ENCODE measurements around the gene RNF126.
"Not testable (repeated sequence)": the region's sequence is repeated elsewhere in the genome, so short reads cannot be mapped to it uniquely, and the experiment has no call there.

RNF126 gene

DNA sequence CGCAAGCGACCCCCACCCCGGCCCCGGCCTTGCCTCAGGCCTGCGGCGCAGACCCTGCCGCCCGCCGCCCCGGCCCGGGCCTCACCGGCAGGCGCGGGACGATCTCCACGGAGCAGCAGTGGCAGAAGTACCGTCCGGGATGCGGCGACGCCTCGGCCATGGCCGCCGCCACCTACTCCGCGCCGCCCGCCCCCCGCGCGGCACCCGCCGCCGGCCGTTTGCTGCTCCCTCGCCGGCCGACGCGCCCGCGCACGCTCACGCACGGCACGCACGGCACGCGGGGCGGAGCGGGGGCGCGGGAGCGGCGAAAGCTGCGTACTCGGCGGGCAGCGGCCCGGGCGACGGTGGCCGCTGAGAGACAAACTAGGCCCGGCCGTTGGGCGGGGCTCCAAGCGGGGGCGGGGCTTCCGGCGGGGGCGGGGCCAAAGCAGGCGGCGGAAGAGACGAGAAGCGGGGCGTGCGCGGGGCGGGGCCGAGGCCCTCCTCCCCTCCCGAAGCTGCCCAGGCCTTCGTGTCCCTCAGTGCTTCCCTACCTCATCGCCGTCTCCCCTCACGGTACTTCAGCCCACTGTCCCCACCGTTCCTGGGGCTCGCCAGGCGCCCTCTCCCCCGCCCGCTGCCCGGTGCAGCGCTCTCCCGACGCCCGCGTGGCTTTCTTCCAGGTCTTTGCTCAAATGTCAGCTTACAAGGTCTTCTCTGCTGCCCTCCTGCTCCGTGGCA, at the start of gene RNF126:
Gene RNF126 (minus strand): TSS at position 253 of the 720 bp plus-strand sequence. CDS start 93 bp downstream, at position 160.
- in situ Hi-C loops (cut with MboI; ENCODE audit: low sequenced_read_pairs): no loop called here
- peaks cover 12% of the 10 kb centered on the region for H3K4me1 ChIP-seq
- peak; percentile 87 to 96 for DNase-seq (ENCODE audit: low spot score in 2 of 2)
- H3K27me3 ChIP-seq (ENCODE audit: low read depth): no peaks in the 10 kb centered on the region
- peak within 1 kb of the TSS; percentile 86 for H3K4me3 ChIP-seq
- H3K36me3 ChIP-seq (replicated peaks): peaks cover 38% of the 10 kb centered on the region
- H3K9me3 ChIP-seq: peaks cover 2% of the 10 kb centered on the region; the same call in 1 of the 2 replicates

- in situ Hi-C loops (cut with MboI; ENCODE audit: low sequenced_read_pairs): no loop called here
- Histone ChIP-seq H3K4me3 (no peak overlapping the region), H3K36me3 (replicated peaks) (no peaks in the 10 kb centered on the region), H3K4me1 (peaks cover 10% of the 10 kb centered on the region), H3K27me3 (ENCODE audit: low read depth) (no peaks in the 10 kb centered on the region), H3K9me3 (peaks cover 2% of the 10 kb centered on the region; the same call in 1 of the 2 replicates)
- DNase-seq (ENCODE audit: low spot score in 2 of 2): no peak
Measured at GRCh38 chr19:711254-711653, 48.2 kb upstream of the RNF126 start.

DNA sequence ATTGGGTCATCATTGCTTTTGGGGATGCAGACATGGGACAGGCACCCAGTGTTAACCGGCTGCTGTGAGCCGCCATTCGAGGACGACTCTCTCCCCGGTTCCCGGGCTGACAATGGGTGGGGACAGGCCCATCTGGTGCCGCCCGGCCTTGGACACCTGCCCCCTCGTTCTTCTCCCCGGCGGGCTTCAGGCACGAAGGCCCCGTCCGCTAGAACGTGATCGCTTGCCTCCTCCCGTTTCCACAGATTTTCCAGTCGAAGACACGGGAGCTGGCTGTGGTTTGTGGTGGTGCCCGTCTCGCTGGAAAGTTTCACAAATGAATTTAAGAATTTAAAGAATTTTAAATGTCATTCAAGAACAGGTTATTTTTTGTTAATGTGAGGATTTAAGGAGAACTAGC, 47.8 kb upstream of the RNF126 start:
- no peaks in the 10 kb centered on the region for H3K27me3 ChIP-seq (ENCODE audit: low read depth)
- no peak for DNase-seq (ENCODE audit: low spot score in 2 of 2)
- H3K4me1 ChIP-seq: peaks cover 10% of the 10 kb centered on the region
- H3K36me3 ChIP-seq (replicated peaks): no peaks in the 10 kb centered on the region
- peak overlapping the region; percentile 6 for H3K4me3 ChIP-seq
- in situ Hi-C loops (cut with MboI; ENCODE audit: low sequenced_read_pairs): no loop called here
- H3K9me3 ChIP-seq: peaks cover 2% of the 10 kb centered on the region; the same call in 1 of the 2 replicates

DNA sequence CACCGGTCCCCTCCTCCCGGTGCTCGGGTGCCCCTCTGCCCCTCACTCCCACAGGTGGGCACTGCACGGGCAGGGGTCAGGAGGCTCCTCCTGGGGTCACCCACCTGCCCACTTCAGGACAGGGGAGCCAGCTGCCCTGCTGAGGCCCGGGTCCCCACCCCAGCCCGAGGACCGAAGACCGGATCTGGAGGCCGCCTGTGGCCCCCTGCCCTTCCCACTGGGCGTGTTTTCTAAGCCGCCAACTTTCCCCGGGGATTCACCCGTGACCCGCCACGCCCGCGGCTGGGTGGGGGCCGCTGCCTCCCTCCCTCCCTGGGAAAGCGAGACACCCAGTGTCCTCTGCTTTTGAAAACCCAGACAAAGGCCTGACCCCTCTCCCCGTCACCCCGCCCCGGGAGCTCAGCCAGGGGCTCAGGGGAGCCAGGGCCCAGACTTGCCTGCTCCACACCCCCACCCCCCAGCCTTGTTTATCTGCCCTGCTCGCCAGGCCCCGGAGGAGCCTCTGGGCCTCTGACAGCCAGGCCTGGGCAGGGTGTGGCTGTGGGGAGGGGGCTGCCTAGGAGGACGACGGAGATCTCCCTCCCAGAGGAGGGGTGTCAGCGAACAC, 47.1 kb upstream of the RNF126 start:
- no peaks in the 10 kb centered on the region for H3K36me3 ChIP-seq (replicated peaks)
- H3K9me3 ChIP-seq: no peaks in the 10 kb centered on the region
- peaks cover 10% of the 10 kb centered on the region for H3K4me1 ChIP-seq
- in situ Hi-C loops (cut with MboI; ENCODE audit: low sequenced_read_pairs): no loop called here
- H3K4me3 ChIP-seq: peak overlapping the region; percentile 54
- peak in 1 of 2 experiments; percentile 45 for DNase-seq (ENCODE audit: low spot score in 2 of 2)
- H3K27me3 ChIP-seq (ENCODE audit: low read depth): no peaks in the 10 kb centered on the region

DNA sequence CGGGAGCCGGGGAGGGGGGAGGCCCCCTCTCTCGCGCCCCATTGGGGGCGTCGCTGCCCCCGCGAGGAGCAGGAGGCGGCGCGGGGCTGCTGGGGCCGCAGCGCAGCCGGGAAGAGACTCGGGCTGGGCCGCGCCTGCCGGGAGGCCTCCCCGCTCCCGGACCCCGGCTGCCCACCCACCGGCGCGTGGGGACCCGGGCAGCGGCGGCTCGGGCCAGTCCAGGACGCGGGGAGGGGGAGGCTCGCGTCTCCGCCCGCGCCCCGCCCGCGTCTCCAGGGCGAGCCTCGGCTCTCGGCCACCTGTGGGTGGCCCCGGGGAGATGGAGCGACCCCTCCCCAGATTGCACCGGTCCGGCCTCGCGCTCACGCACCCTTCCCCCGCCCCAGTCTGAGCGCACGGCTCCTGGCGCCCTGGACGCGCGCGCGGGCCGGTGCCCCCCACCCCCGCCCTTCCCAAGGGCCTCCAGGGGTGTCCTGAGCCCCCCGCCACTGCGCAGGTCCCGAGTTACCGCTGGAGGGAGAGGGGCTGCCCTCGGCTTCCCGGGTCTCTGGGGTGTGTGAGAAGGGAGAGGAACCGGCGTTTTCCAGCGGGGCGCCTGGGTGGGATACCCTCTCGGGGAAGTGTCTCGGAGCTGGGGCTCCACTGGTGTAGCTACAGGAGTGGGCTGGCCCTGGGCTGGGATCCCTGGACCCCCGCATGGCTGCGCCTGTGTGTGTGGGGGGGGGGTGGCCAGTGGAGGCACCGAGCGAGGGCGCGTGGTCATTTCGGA, 46.4 kb upstream of the RNF126 start:
- in situ Hi-C loops (cut with MboI; ENCODE audit: low sequenced_read_pairs): no loop called here
- Histone ChIP-seq H3K36me3 (replicated peaks) (no peaks in the 10 kb centered on the region), H3K4me3 (peak overlapping the region; percentile 54), H3K27me3 (ENCODE audit: low read depth) (no peaks in the 10 kb centered on the region), H3K9me3 (no peaks in the 10 kb centered on the region), H3K4me1 (peaks cover 10% of the 10 kb centered on the region)
- no peak for DNase-seq (ENCODE audit: low spot score in 2 of 2)

GRCh38 chr19:708154-709143, 45.4 kb upstream of the RNF126 start, which contains the start of gene PALM:
PALM (plus strand) TSS chr19:708935; CDS start chr19:709147, 212 bp downstream.
- Histone ChIP-seq H3K36me3 (replicated peaks) (no peaks in the 10 kb centered on the region), H3K27me3 (ENCODE audit: low read depth) (no peaks in the 10 kb centered on the region), H3K9me3 (no peaks in the 10 kb centered on the region), H3K4me3 (peak within 1 kb of the TSS; percentile 54), H3K4me1 (peaks cover 10% of the 10 kb centered on the region)
- peak; percentile 35 to 80 for DNase-seq (ENCODE audit: low spot score in 2 of 2)
- in situ Hi-C loops (cut with MboI; ENCODE audit: low sequenced_read_pairs): no loop called here

DNA sequence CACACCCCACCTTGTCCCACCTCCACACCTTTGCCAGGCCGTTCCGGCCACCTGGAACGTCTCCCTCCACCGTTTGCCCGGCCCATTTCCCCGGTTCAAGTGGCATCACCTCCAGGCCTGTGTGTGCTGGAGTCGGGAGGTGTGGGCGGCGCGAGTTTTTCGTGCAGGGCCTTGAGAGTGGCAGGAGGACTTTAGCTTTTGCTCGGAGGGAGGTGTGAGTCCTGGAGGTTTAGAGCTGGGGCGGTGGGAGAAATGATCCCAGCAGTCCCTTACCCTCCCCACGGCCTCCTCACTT, 41.4 kb upstream of the RNF126 start:
- no peaks in the 10 kb centered on the region for H3K27me3 ChIP-seq (ENCODE audit: low read depth)
- H3K4me3 ChIP-seq: peak overlapping the region; percentile 12; the same call in 1 of the 2 replicates
- H3K4me1 ChIP-seq: peaks cover 3% of the 10 kb centered on the region
- H3K9me3 ChIP-seq: no peaks in the 10 kb centered on the region
- H3K36me3 ChIP-seq (replicated peaks): no peaks in the 10 kb centered on the region
- in situ Hi-C loops (cut with MboI; ENCODE audit: low sequenced_read_pairs): no loop called here
- no peak for DNase-seq (ENCODE audit: low spot score in 2 of 2)

- H3K36me3 ChIP-seq (replicated peaks): no peaks in the 10 kb centered on the region
- H3K4me1 ChIP-seq: peaks cover 3% of the 10 kb centered on the region
- no peaks in the 10 kb centered on the region for H3K27me3 ChIP-seq (ENCODE audit: low read depth)
- H3K9me3 ChIP-seq: no peaks in the 10 kb centered on the region
- H3K4me3 ChIP-seq: peak overlapping the region; percentile 35
- peak; percentile 77 to 96 for DNase-seq (ENCODE audit: low spot score in 2 of 2)
- in situ Hi-C loops (cut with MboI; ENCODE audit: low sequenced_read_pairs): no loop called here
Measured at GRCh38 chr19:703651-704446, 40.8 kb upstream of the RNF126 start.

GRCh38 chr19:703329-703650, 40.3 kb upstream of the RNF126 start:
- no peaks in the 10 kb centered on the region for H3K27me3 ChIP-seq (ENCODE audit: low read depth)
- H3K4me1 ChIP-seq: peaks cover 1% of the 10 kb centered on the region
- no peaks in the 10 kb centered on the region for H3K36me3 ChIP-seq (replicated peaks)
- no peak for DNase-seq (ENCODE audit: low spot score in 2 of 2)
- in situ Hi-C loops (cut with MboI; ENCODE audit: low sequenced_read_pairs): no loop called here
- no peaks in the 10 kb centered on the region for H3K9me3 ChIP-seq
- H3K4me3 ChIP-seq: peak overlapping the region; percentile 35

DNA sequence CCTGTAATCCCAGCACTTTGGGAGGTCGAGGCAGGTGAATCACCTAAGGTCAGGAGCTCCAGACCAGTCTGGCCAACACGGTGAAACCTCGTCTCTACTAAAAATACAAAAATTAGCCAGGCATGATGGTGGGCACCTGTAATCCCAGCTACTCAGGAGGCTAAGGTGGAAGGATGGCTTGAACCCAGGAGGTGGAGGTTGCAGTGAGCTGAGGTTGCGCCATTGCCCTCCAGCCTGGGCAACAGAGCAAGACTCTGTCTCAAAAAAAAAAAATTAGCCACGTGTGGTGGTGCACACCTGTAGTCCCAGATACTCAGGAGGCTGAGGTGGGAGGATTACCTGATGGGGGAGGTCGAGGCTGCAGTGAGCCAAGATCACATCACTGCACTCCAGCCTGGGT, 39.8 kb upstream of the RNF126 start:
- DNase-seq (ENCODE audit: low spot score in 2 of 2); H3K36me3 ChIP-seq (replicated peaks): not testable (repeated sequence)

DNA sequence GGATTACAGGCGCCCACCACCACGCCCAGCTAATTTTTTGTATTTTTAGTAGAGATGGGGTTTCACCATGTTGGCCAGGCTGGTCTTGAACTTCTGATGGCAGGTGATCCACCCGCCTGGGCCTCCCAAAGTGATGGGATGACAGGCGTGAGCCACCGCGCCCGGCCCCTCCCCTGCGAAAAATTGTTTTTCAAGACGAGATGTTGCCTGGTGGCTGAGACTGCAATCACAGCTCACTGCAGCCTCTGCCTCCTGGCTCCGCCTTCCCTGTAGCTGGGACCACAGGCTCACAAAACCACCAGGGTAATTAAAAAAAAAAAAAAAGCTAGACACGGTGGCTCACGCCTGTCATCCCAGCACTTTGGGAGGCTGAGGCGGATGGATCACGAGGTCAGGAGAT, 36.9 kb upstream of the RNF126 start:
- H3K4me3 ChIP-seq; H3K27me3 ChIP-seq (ENCODE audit: low read depth); H3K9me3 ChIP-seq; in situ Hi-C loops (cut with MboI; ENCODE audit: low sequenced_read_pairs); DNase-seq (ENCODE audit: low spot score in 2 of 2); H3K36me3 ChIP-seq (replicated peaks); H3K4me1 ChIP-seq: not testable (repeated sequence)

More for the DNA sequence above, 39.8 kb upstream of the RNF126 start:
- H3K4me3 ChIP-seq: peak overlapping the region; percentile 35; the same call in 1 of the 2 replicates
- in situ Hi-C loops (cut with MboI; ENCODE audit: low sequenced_read_pairs); H3K9me3 ChIP-seq; H3K4me1 ChIP-seq; H3K27me3 ChIP-seq (ENCODE audit: low read depth): not testable (repeated sequence)

GRCh38 chr19:698529-698928, 35.5 kb upstream of the RNF126 start:
- H3K9me3 ChIP-seq; in situ Hi-C loops (cut with MboI; ENCODE audit: low sequenced_read_pairs); H3K4me3 ChIP-seq; H3K36me3 ChIP-seq (replicated peaks); H3K4me1 ChIP-seq; DNase-seq (ENCODE audit: low spot score in 2 of 2): not testable (repeated sequence)
- peaks cover 11% of the 10 kb centered on the region for H3K27me3 ChIP-seq (ENCODE audit: low read depth)

Measured in HAP-1 (cell line).